CD4-positive, alpha-beta memory T cell (primary cell): ENCODE results near the gene DYNC2LI1. TPM values are rescaled to one million over a fixed set of nuclear protein-coding genes. Genes with fewer than 3 reads are reported as not detected.
A peak's percentile ranks its signal among the peaks of the same experiment; 100 is the strongest.

ENCODE experiments used
- CTCF ChIA-PET: fragments of 350-600 bp; sonication (Branson Sonifier 250); formaldehyde crosslinking; loops from one replicate; lab custom pipeline; 2021; ENCODE audit warnings: inconsistent platforms; ENCODE audit not compliant: partially characterized antibody; lab: Charles Lee
- POLR2A ChIA-PET: fragments of 350-600 bp; sonication (Branson Sonifier 250); formaldehyde crosslinking; loops from one replicate; lab custom pipeline; 2021; ENCODE audit not compliant: partially characterized antibody; lab: Charles Lee
- DNase-seq, 5 donors: peaks; one replicate each; pipeline versions ENCODE4 v3.0.0 to v3.0.0-alpha.2; 2020 to 2022; ENCODE audit warnings: mixed read lengths in 1 of 5
- H3K27ac ChIP-seq: one replicate; pipeline ENCODE4 v1.7.0; 2013; ENCODE audit warnings: low read depth, low read length
- H3K27me3 ChIP-seq: 2 replicates; pipeline ENCODE4 v1.7.0; 2013; ENCODE audit warnings: mild to moderate bottlenecking, low read length, moderate library complexity; ENCODE audit not compliant: insufficient read depth
- H3K36me3 ChIP-seq: 2 replicates; pipeline ENCODE4 v1.7.0; 2013; ENCODE audit warnings: mild to moderate bottlenecking, low read length, moderate library complexity; ENCODE audit not compliant: insufficient read depth
- H3K4me1 ChIP-seq: 2 replicates; pipeline ENCODE4 v1.7.0; 2013; ENCODE audit warnings: mild to moderate bottlenecking, low read length, moderate library complexity; ENCODE audit not compliant: insufficient read depth
- H3K4me3 ChIP-seq, 2 donors: one replicate each; pipeline ENCODE4 v1.7.0; 2013; ENCODE audit warnings: low read length in 2 of 2, mild to moderate bottlenecking in 1 of 2
- H3K9me3 ChIP-seq, 2 donors: one replicate each; pipeline ENCODE4 v1.7.0; 2013; ENCODE audit warnings: low read length in 2 of 2, control low read depth in 1 of 2; ENCODE audit not compliant: control insufficient read depth in 1 of 2
- H3K27ac Mint-ChIP-seq, 7 donors: one replicate each; pipeline ENCODE4 v1.8.0; 2020 to 2021; ENCODE audit warnings: mixed read lengths in 7 of 7, mild to moderate bottlenecking in 6 of 7, inconsistent platforms in 3 of 7, moderate library complexity in 3 of 7
- H3K27me3 Mint-ChIP-seq, 2 donors: one replicate each; pipeline ENCODE4 v1.8.0; 2020 to 2021; ENCODE audit warnings: mixed read lengths in 2 of 2
- H3K36me3 Mint-ChIP-seq, 2 donors: one replicate each; pipeline ENCODE4 v1.8.0; 2020 to 2021; ENCODE audit warnings: mixed read lengths in 2 of 2, inconsistent platforms in 1 of 2, mild to moderate bottlenecking in 1 of 2
- H3K4me1 Mint-ChIP-seq, 4 donors: one replicate each; pipeline ENCODE4 v1.8.0; 2020 to 2021; ENCODE audit warnings: mixed read lengths in 4 of 4, mild to moderate bottlenecking in 1 of 4
- H3K4me3 Mint-ChIP-seq, 8 donors: one replicate each; pipeline ENCODE4 v1.8.0; 2020 to 2021; ENCODE audit warnings: mixed read lengths in 8 of 8, mild to moderate bottlenecking in 7 of 8, moderate library complexity in 6 of 8, inconsistent platforms in 3 of 8
- H3K9me3 Mint-ChIP-seq, 8 donors: one replicate each; pipeline ENCODE4 v1.8.0; 2020 to 2021; ENCODE audit warnings: mixed read lengths in 8 of 8, mild to moderate bottlenecking in 5 of 8, inconsistent platforms in 3 of 8, moderate library complexity in 1 of 8
- intact Hi-C: fragments of 100-400 bp; cut with micrococcal nuclease; formaldehyde crosslinking; loops from one replicate; pipeline ENCODE4 v1.15.1; 2023
- polyA plus RNA-seq, 2 donors: library from polyadenylated mRNA; unstranded; fragments of 300-500 nt; fragmentation: Illumina TruSeq; gene quantifications; one replicate each; pipeline ENCODE4 v1.2.3, GENCODE V29; 2021
- total RNA-seq, 2 experiments: library from RNA; stranded (reverse); gene quantifications; one replicate each; pipeline ENCODE4 v1.2.3, GENCODE V29; 2021

The DYNC2LI1 gene
- total and polyA plus RNA-seq, 4 experiments from 2014 or later: 2.9 to 7.1 (median 4.5) TPM

- H3K27me3 ChIP-seq: no peaks in the 10 kb centered on the region
- intact Hi-C loops: no loop called here
- H3K4me1 Mint-ChIP-seq: no peaks in the 10 kb centered on the region
- CTCF ChIA-PET: no interaction called here
- POLR2A ChIA-PET: no interaction called here
- H3K9me3 ChIP-seq: no peaks in the 10 kb centered on the region
- no peak overlapping the region for H3K4me3 ChIP-seq
- no peaks in the 10 kb centered on the region for H3K36me3 ChIP-seq
- DNase-seq: no peak
- peaks cover 0 to 5% of the 10 kb centered on the region in 2 donors for H3K27me3 Mint-ChIP-seq
- H3K36me3 Mint-ChIP-seq: peaks cover 0 to 3% of the 10 kb centered on the region in 2 donors
- H3K27ac Mint-ChIP-seq: no peak overlapping the region
- no peaks in the 10 kb centered on the region for H3K4me1 ChIP-seq
- no peak overlapping the region for H3K27ac ChIP-seq
- peaks cover 0 to 4% (median 0%) of the 10 kb centered on the region in 8 donors for H3K9me3 Mint-ChIP-seq
- H3K4me3 Mint-ChIP-seq: no peak overlapping the region
Observed at GRCh38 chr2:43763091-43763490, 10.7 kb upstream of the DYNC2LI1 start.

- no peak overlapping the region for H3K4me3 Mint-ChIP-seq
- peaks cover 0 to 7% of the 10 kb centered on the region in 2 donors for H3K27me3 Mint-ChIP-seq
- Histone ChIP-seq H3K27ac (no peak overlapping the region), H3K27me3 (no peaks in the 10 kb centered on the region), H3K9me3 (no peaks in the 10 kb centered on the region), H3K4me3 (no peak overlapping the region), H3K4me1 (no peaks in the 10 kb centered on the region), H3K36me3 (no peaks in the 10 kb centered on the region)
- intact Hi-C loops: no loop called here
- H3K27ac Mint-ChIP-seq: no peak overlapping the region
- no peak for DNase-seq
- H3K4me1 Mint-ChIP-seq: no peaks in the 10 kb centered on the region
- H3K9me3 Mint-ChIP-seq: peaks cover 0 to 4% (median 0%) of the 10 kb centered on the region in 8 donors
- peaks cover 0 to 3% of the 10 kb centered on the region in 2 donors for H3K36me3 Mint-ChIP-seq
- CTCF ChIA-PET: no interaction called here
- POLR2A ChIA-PET: no interaction called here
Observed at GRCh38 chr2:43764086-43764705, 9.6 kb upstream of the DYNC2LI1 start.

GRCh38 chr2:43766006-43766405 is 7.8 kb upstream of the DYNC2LI1 start:
- Mint-ChIP-seq H3K4me3 (no peak overlapping the region), H3K27me3 (peaks cover 3 to 9% of the 10 kb centered on the region in 2 donors), H3K9me3 (peaks cover 0 to 4% (median 0%) of the 10 kb centered on the region in 8 donors), H3K27ac (no peak overlapping the region), H3K4me1 (no peaks in the 10 kb centered on the region), H3K36me3 (peaks cover 0 to 3% of the 10 kb centered on the region in 2 donors)
- intact Hi-C loops: no loop called here
- no peak for DNase-seq
- ChIA-PET POLR2A (no interaction called here), CTCF (no interaction called here)
- Histone ChIP-seq H3K36me3 (no peaks in the 10 kb centered on the region), H3K4me1 (no peaks in the 10 kb centered on the region), H3K9me3 (no peaks in the 10 kb centered on the region), H3K27me3 (no peaks in the 10 kb centered on the region), H3K27ac (no peak overlapping the region), H3K4me3 (no peak overlapping the region)

- H3K36me3 Mint-ChIP-seq: peaks cover 0 to 2% of the 10 kb centered on the region in 2 donors
Observed at GRCh38 chr2:43774617-43775016, 778 bp downstream of the DYNC2LI1 start.

DNA sequence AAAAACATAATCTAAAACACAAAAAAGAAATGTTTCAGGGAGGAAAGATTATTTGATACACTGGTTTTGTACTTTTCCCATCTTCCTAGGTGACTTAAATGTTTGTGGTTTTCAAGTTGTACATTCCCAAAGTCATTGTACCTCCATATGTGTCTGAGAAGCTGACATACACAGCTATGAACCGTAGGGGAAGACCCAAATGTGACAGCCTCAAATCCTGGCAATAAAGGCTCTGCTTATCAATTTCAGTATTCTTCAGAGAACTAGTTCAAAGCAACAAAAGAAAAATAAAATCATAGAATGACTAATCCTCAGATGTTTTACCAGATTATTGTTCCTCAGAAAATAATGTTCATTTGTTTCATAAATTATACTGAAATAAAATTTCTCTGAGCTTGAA is 2.5 kb downstream of the DYNC2LI1 start:
- no peaks in the 10 kb centered on the region for H3K9me3 Mint-ChIP-seq
- Histone ChIP-seq H3K4me1 (peaks cover 12% of the 10 kb centered on the region), H3K9me3 (no peaks in the 10 kb centered on the region), H3K36me3 (no peaks in the 10 kb centered on the region), H3K27me3 (no peaks in the 10 kb centered on the region), H3K27ac (no peak overlapping the region), H3K4me3 (no peak overlapping the region)
- H3K27ac Mint-ChIP-seq: no peak overlapping the region
- peaks cover 2 to 7% of the 10 kb centered on the region in 2 donors for H3K36me3 Mint-ChIP-seq
- H3K4me1 Mint-ChIP-seq: peaks cover 7 to 13% (median 11%) of the 10 kb centered on the region in 4 donors
- ChIA-PET CTCF (no interaction called here), POLR2A (no interaction called here)
- no peak for DNase-seq
- intact Hi-C loops: loop anchor here (10.0 kb wide), 1 partner anchor 142 kb away; the partner anchor contains the start of gene PLEKHH2
- H3K4me3 Mint-ChIP-seq: no peak overlapping the region
- H3K27me3 Mint-ChIP-seq: no peaks in the 10 kb centered on the region

More at GRCh38 chr2:43774617-43775016, 778 bp downstream of the DYNC2LI1 start:
- Mint-ChIP-seq H3K9me3 (no peaks in the 10 kb centered on the region), H3K27ac (peak overlapping the region in 4 of 7 donors; percentile 58 to 97 (median 92)), H3K4me1 (peaks cover 7 to 13% (median 11%) of the 10 kb centered on the region in 4 donors), H3K4me3 (peak overlapping the region; percentile 93 to 98 (median 96)), H3K27me3 (peaks cover 0 to 3% of the 10 kb centered on the region in 2 donors)
- no peak for DNase-seq
- Histone ChIP-seq H3K27me3 (no peaks in the 10 kb centered on the region), H3K27ac (no peak overlapping the region), H3K4me3 (peak overlapping the region; percentile 93 to 100), H3K4me1 (peaks cover 12% of the 10 kb centered on the region), H3K36me3 (no peaks in the 10 kb centered on the region), H3K9me3 (no peaks in the 10 kb centered on the region)
- ChIA-PET CTCF (interaction anchor here (1.1 to 1.3 kb wide), 4 partner anchors 9 to 946 kb away, joined by 3 read pairs; no protein-coding TSS in a partner anchor), POLR2A (no interaction called here)
- intact Hi-C loops: loop anchor here (2.0 to 10.0 kb wide), 2 partner anchors 140 to 222 kb away; partner anchors contain the start of gene PLEKHH2

- intact Hi-C loops: loop anchor here (10.0 kb wide), 1 partner anchor 143 kb away; the partner anchor contains the start of gene PLEKHH2
Observed at GRCh38 chr2:43777306-43777926, 3.6 kb downstream of the DYNC2LI1 start.

DNA sequence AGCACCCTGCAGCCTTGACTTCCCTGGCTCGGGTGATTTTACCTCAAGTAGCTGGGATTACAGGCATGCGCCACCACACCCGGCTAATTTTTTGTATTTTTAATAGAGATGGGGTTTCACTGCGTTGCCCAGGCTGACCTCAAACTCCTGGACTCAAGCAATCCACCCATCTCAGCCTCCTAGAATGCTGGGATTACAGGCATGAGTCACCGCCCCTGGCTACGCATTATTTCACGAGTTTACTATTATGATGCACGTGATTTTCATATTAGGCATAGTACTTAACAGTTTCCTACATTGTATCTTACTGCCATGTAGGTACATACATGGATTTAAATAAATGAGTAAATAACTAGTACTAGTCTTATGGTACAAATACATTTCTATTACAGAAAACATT is 4.4 kb downstream of the DYNC2LI1 start:
- H3K27me3 ChIP-seq: no peaks in the 10 kb centered on the region
- intact Hi-C loops: loop anchor here (10.0 kb wide), 1 partner anchor 143 kb away; the partner anchor contains the start of gene PLEKHH2

More at GRCh38 chr2:43777306-43777926, 3.6 kb downstream of the DYNC2LI1 start:
- H3K9me3 ChIP-seq: no peaks in the 10 kb centered on the region
- Mint-ChIP-seq H3K36me3 (peaks cover 2 to 7% of the 10 kb centered on the region in 2 donors), H3K27me3 (no peaks in the 10 kb centered on the region), H3K4me3 (no peak overlapping the region), H3K9me3 (no peaks in the 10 kb centered on the region), H3K4me1 (peaks cover 7 to 13% (median 11%) of the 10 kb centered on the region in 4 donors), H3K27ac (no peak overlapping the region)
- H3K36me3 ChIP-seq: no peaks in the 10 kb centered on the region
- POLR2A ChIA-PET: no interaction called here
- no peak overlapping the region for H3K27ac ChIP-seq
- peaks cover 12% of the 10 kb centered on the region for H3K4me1 ChIP-seq
- CTCF ChIA-PET: no interaction called here
- no peaks in the 10 kb centered on the region for H3K27me3 ChIP-seq
- H3K4me3 ChIP-seq: no peak overlapping the region
- DNase-seq: no peak

More for the DNA sequence above, 4.4 kb downstream of the DYNC2LI1 start:
- ChIA-PET CTCF (no interaction called here), POLR2A (no interaction called here)
- Histone ChIP-seq H3K4me3 (no peak overlapping the region), H3K9me3 (no peaks in the 10 kb centered on the region), H3K27ac (no peak overlapping the region), H3K36me3 (no peaks in the 10 kb centered on the region), H3K4me1 (peaks cover 12% of the 10 kb centered on the region)
- no peak for DNase-seq
- no peak overlapping the region for H3K27ac Mint-ChIP-seq
- no peaks in the 10 kb centered on the region for H3K27me3 Mint-ChIP-seq
- H3K9me3 Mint-ChIP-seq: no peaks in the 10 kb centered on the region
- H3K4me1 Mint-ChIP-seq: peaks cover 7 to 13% (median 11%) of the 10 kb centered on the region in 4 donors
- H3K4me3 Mint-ChIP-seq: no peak overlapping the region
- peaks cover 2 to 7% of the 10 kb centered on the region in 2 donors for H3K36me3 Mint-ChIP-seq
